Neuronal stem cell (in vitro differentiated cells): Measurements from ENCODE around the gene COL5A1.

ENCODE experiments used
- DNase-seq: peaks from one replicate; pipeline ENCODE4 v3.0.0-alpha.2; 2013; ENCODE audit warnings: low spot score
- H2AFZ ChIP-seq: one replicate; pipeline ENCODE4 v1.6.1; 2013; ENCODE audit warnings: mild to moderate bottlenecking, low read length, inconsistent platforms
- H2AK5ac ChIP-seq: 2 replicates; pipeline ENCODE4 v1.6.1; 2013; ENCODE audit warnings: low read depth, mild to moderate bottlenecking, inconsistent platforms, low read length, moderate library complexity, mixed read lengths
- H2BK120ac ChIP-seq: 2 replicates; pipeline ENCODE4 v1.6.1; 2013; ENCODE audit warnings: low read depth, mild to moderate bottlenecking, inconsistent platforms, low read length, moderate library complexity, mixed read lengths
- H2BK12ac ChIP-seq: one replicate; pipeline ENCODE4 v1.6.1; 2013; ENCODE audit warnings: low read length, inconsistent platforms
- H2BK15ac ChIP-seq: 2 replicates; pipeline ENCODE4 v1.6.1; 2013; ENCODE audit warnings: mild to moderate bottlenecking, low read length, inconsistent platforms, mixed read lengths
- H2BK5ac ChIP-seq: one replicate; pipeline ENCODE4 v1.6.1; 2013; ENCODE audit warnings: inconsistent platforms, mild to moderate bottlenecking, low read length, moderate library complexity
- H3K14ac ChIP-seq: one replicate; pipeline ENCODE4 v1.6.1; 2013; ENCODE audit warnings: low read length, inconsistent platforms
- H3K18ac ChIP-seq: 2 replicates; pipeline ENCODE4 v1.6.1; 2013; ENCODE audit warnings: low read length, inconsistent platforms
- H3K23ac ChIP-seq: 2 replicates; pipeline ENCODE4 v1.6.1; 2013; ENCODE audit warnings: low read depth, mild to moderate bottlenecking, mixed read lengths, low read length, inconsistent platforms; ENCODE audit not compliant: poor library complexity
- H3K27ac ChIP-seq: replicated peaks from 3 replicates; pipeline ENCODE4 v1.5.1; 2013; ENCODE audit warnings: low read length, inconsistent platforms
- H3K27me3 ChIP-seq, 3 experiments: 2 replicates each; pipeline ENCODE4 v1.6.1; 2013; ENCODE audit warnings: low read length in 3 of 3, mild to moderate bottlenecking in 2 of 3, inconsistent platforms in 1 of 3, low read depth in 1 of 3, mixed read lengths in 1 of 3, moderate library complexity in 1 of 3; ENCODE audit not compliant: control insufficient read depth in 3 of 3, insufficient read depth in 3 of 3
- H3K36me3 ChIP-seq, 2 donors: replicated peaks in 1 of 2; 2 replicates each; pipeline ENCODE4 v1.6.1; 2013; ENCODE audit warnings: low read length in 2 of 2; ENCODE audit not compliant: control insufficient read depth in 2 of 2, insufficient read depth in 2 of 2
- H3K4ac ChIP-seq: 2 replicates; pipeline ENCODE4 v1.6.1; 2013; ENCODE audit warnings: inconsistent platforms, mild to moderate bottlenecking, low read length, moderate library complexity
- H3K4me1 ChIP-seq, 2 donors: 1 replicate in 1 of 2; 2 replicates in 1 of 2; pipeline ENCODE4 v1.6.1; 2013; ENCODE audit warnings: low read length in 2 of 2, low read depth in 1 of 2; ENCODE audit not compliant: control insufficient read depth in 2 of 2, insufficient read depth in 1 of 2
- H3K4me2 ChIP-seq: one replicate; pipeline ENCODE4 v1.6.1; 2013; ENCODE audit warnings: mild to moderate bottlenecking, low read length, inconsistent platforms; ENCODE audit not compliant: insufficient read depth, poor library complexity, severe bottlenecking
- H3K4me3 ChIP-seq, 2 donors: 2 replicates each; pipeline ENCODE4 v1.5.1; 2013; ENCODE audit warnings: low read length in 2 of 2, mild to moderate bottlenecking in 2 of 2, inconsistent platforms in 1 of 2, moderate library complexity in 1 of 2
- H3K79me1 ChIP-seq: one replicate; pipeline ENCODE4 v1.6.1; 2013; ENCODE audit warnings: low read depth, mild to moderate bottlenecking, inconsistent platforms, low read length, moderate library complexity
- H3K9ac ChIP-seq: one replicate; pipeline ENCODE4 v1.6.1; 2013; ENCODE audit warnings: mild to moderate bottlenecking, low read depth, low read length, inconsistent platforms; ENCODE audit not compliant: poor library complexity
- H3K9me3 ChIP-seq, 2 donors: replicated peaks in 1 of 2; 2 replicates each; pipeline versions ENCODE3 to v1.6.1; 2013; ENCODE audit warnings: low read length in 2 of 2, mild to moderate bottlenecking in 2 of 2, inconsistent platforms in 1 of 2, low read depth in 1 of 2, mixed read lengths in 1 of 2, moderate library complexity in 1 of 2; ENCODE audit not compliant: control insufficient read depth in 2 of 2, insufficient read depth in 1 of 2
- H4K8ac ChIP-seq: one replicate; pipeline ENCODE4 v1.6.1; 2013; ENCODE audit warnings: low read depth, mild to moderate bottlenecking, inconsistent platforms, low read length, moderate library complexity
- H4K91ac ChIP-seq: one replicate; pipeline ENCODE4 v1.6.1; 2013; ENCODE audit warnings: low read length, low read depth, mild to moderate bottlenecking, inconsistent platforms; ENCODE audit not compliant: poor library complexity
- WGBS, 2 donors: extraction: QIAGEN DNeasy Blood & Tissue Kit; methylation state at CpG; one replicate each; pipeline ENCODE4 v1.1.7; 2013; ENCODE audit warnings: missing lambda C conversion rate in 2 of 2, mixed read lengths in 1 of 2; ENCODE audit not compliant: insufficient read length in 2 of 2, insufficient replicate concordance in 1 of 2; ENCODE audit errors: extremely low coverage in 2 of 2; 5-methylcytosine and 5-hydroxymethylcytosine counted together

The COL5A1 gene

DNA sequence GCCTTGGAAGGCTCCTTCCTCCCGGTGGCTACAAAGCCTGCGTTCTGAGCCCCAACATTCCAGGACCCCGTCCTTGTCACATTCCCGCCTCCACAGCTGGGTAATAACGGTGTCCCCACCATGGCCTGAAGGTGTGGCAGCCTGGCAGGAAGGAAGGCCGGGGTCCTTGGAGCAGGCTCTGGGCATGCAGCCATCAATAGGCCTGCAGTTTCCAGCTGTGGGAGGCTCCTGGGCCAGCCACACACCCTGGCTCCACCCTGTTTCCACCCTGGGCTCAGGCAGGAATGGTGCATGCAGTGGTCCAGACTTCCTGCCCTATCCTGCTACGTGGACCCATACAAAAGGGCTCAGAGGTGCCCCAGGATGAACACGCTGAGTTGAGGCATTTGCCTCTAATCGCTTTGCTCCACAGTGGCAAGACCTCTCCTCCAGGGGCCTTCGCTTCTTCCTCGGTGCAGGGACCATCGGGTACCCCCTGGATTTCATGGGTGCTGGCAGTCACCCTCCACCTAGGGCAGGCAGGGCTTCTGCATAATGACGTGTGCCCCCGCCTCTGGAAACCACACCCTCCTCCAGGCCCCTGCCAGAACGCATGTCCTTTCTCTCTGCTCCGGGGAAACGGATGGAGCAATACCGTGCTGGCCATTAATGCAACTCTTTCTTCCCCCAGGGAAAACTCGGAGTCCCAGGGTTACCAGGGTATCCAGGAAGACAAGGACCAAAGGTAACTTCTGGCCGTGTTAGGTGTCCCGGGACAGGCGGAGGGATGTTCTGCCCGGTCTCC is 143.9 kb downstream of the COL5A1 start:
- Histone ChIP-seq H3K9ac (no peak overlapping the region), H3K4ac (no peak overlapping the region), H3K9me3 (no peaks in the 10 kb centered on the region), H2BK5ac (no peak overlapping the region), H3K18ac (peak overlapping the region; percentile 8), H4K91ac (no peak overlapping the region), H2BK120ac (no peak overlapping the region), H3K27ac (no peak overlapping the region), H2BK15ac (no peak overlapping the region), H3K23ac (no peak overlapping the region), H3K4me1 (peaks cover 0 to 15% of the 10 kb centered on the region in 2 donors), H3K36me3 (no peaks in the 10 kb centered on the region), H3K14ac (no peak overlapping the region), H3K4me3 (no peak overlapping the region), H3K27me3 (peaks cover 0 to 29% (median 0%) of the 10 kb centered on the region in 3 experiments), H3K79me1 (peaks cover 2% of the 10 kb centered on the region), H2BK12ac (peak overlapping the region; percentile 14), H3K4me2 (no peak overlapping the region), H2AK5ac (peak overlapping the region; percentile 53), H2AFZ (no peak overlapping the region), H4K8ac (no peak overlapping the region)
- WGBS, 2 donors, result no CpG with 5 or more reads among the region's 23 CpGs
- DNase-seq, result no peak

DNA sequence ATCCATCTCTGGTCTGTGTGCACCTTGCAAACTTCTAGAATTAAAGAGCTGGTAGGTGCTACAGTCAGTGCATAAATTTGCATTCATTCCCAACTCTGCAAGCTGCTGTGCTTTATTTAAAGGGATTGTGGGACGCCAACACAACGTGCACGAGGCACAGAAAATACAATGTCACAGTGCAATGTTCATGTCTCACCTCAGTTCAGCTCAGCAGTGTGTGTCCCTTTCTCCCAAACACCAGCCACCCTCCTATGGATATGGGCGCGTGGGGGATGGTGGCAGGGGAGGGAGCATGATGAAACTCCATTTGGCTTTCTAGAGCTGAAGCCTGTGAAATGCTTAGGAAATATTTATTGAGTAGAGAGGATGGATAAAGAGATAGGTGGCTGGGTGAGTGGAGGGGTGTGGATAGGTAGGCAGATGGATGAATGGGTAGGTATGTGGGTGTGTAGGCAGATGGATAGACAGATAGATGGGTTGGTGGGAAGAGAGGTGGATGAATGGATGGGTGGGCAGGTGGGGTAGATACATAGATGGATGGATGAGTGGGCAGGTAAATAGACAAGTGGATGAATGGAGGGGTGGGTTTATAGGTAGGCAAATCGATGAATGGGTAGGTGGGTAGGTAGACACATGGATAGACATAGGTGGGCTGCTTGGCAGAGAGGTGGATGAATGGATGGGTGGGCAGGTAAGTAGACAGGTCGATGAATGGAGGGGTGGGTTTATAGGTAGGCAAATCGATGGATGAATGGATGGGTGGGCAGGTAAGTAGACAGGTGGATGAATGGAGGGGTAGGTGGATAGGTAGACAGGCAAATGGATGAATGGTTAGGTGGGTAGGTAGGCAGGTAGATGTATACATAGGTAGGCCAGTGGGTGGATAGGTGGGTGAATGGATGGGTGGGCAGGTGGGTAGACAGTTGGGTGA is 146.3 kb downstream of the COL5A1 start:
- no CpG with 5 or more reads among the region's 8 CpGs for WGBS, 2 donors

DNA sequence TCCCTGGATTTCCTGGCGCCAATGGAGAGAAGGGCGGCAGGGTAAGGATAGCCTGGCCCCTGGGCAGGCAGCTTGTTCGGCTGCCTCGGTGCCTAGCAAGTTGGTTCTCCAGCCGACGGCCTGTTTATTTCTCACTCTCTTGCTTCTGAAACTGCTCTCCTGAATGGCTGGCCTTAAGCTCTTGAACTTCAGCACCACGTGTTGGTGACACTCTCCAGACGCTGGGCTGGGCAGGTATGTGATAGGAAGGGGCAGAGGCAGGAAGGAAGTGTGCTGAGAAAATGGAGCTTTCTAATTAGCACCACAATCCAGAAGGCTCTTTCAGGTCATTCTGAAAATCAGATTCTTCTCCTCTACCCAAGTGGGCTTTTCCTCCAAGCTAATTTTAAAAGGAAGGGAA is 147.6 kb downstream of the COL5A1 start:
- no peak overlapping the region for H3K4ac ChIP-seq
- peaks cover 2% of the 10 kb centered on the region for H3K79me1 ChIP-seq
- no peak overlapping the region for H3K23ac ChIP-seq
- no peak for DNase-seq
- no peak overlapping the region for H3K4me3 ChIP-seq
- H3K36me3 ChIP-seq, result no peaks in the 10 kb centered on the region
- no peak overlapping the region for H3K27ac ChIP-seq
- H3K4me2 ChIP-seq, result no peak overlapping the region
- H3K4me1 ChIP-seq, result peaks cover 0 to 13% of the 10 kb centered on the region in 2 donors
- no peak overlapping the region for H2BK12ac ChIP-seq
- H2AK5ac ChIP-seq, result peak overlapping the region; percentile 82
- no peak overlapping the region for H2BK15ac ChIP-seq
- no CpG with 5 or more reads among the region's 8 CpGs for WGBS, 2 donors
- no peak overlapping the region for H2AFZ ChIP-seq
- H3K9ac ChIP-seq, result no peak overlapping the region
- H4K8ac ChIP-seq, result no peak overlapping the region
- no peak overlapping the region for H2BK5ac ChIP-seq
- peaks cover 0 to 9% (median 0%) of the 10 kb centered on the region in 3 experiments for H3K27me3 ChIP-seq
- no peak overlapping the region for H3K14ac ChIP-seq
- H4K91ac ChIP-seq, result no peak overlapping the region
- H3K18ac ChIP-seq, result no peak overlapping the region
- no peak overlapping the region for H2BK120ac ChIP-seq
- H3K9me3 ChIP-seq, result no peaks in the 10 kb centered on the region

More for the DNA sequence above, 146.3 kb downstream of the COL5A1 start:
- Histone ChIP-seq H2BK15ac (no peak overlapping the region), H3K9ac (no peak overlapping the region), H3K4ac (no peak overlapping the region), H3K23ac (no peak overlapping the region), H2BK12ac (no peak overlapping the region), H3K18ac (no peak overlapping the region), H2BK120ac (no peak overlapping the region), H3K79me1 (peaks cover 2% of the 10 kb centered on the region), H3K9me3 (no peaks in the 10 kb centered on the region), H2AFZ (no peak overlapping the region), H3K36me3 (no peaks in the 10 kb centered on the region), H2BK5ac (no peak overlapping the region), H3K14ac (no peak overlapping the region), H3K27ac (no peak overlapping the region), H3K27me3 (peaks cover 0 to 19% (median 0%) of the 10 kb centered on the region in 3 experiments), H2AK5ac (no peak overlapping the region), H3K4me2 (no peak overlapping the region), H3K4me3 (no peak overlapping the region), H4K8ac (no peak overlapping the region), H3K4me1 (peaks cover 0 to 15% of the 10 kb centered on the region in 2 donors), H4K91ac (no peak overlapping the region)
- DNase-seq, result no peak

DNA sequence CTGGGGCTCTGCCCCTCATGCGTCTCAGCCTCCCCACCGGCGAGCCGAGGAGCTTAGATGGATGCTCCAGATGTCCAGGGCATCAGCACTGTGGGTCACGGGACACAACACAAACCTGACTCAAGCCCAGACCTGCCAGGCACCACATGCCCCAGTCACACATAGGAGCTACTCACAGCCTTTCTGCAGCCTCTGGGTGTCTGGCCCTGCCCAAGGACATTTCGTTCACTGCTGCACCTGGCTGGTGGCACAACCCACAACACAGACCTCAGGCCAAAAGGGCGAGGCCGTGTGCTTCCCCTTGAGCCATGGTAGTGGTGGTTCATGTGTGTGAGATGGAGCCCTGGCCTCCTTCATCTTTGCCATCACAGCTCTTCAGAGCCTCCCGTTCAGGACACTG is 149.4 kb downstream of the COL5A1 start:
- Histone ChIP-seq H3K4me3 (no peak overlapping the region), H2BK12ac (peak overlapping the region; percentile 63), H2AK5ac (no peak overlapping the region), H2BK5ac (no peak overlapping the region), H2BK15ac (no peak overlapping the region), H3K4me2 (no peak overlapping the region), H3K27ac (no peak overlapping the region), H4K91ac (peak overlapping the region; percentile 27), H3K4ac (no peak overlapping the region), H3K9ac (peak overlapping the region; percentile 53), H3K79me1 (peaks cover 2% of the 10 kb centered on the region), H3K27me3 (no peaks in the 10 kb centered on the region), H3K4me1 (peaks cover 0 to 4% of the 10 kb centered on the region in 2 donors), H2AFZ (no peak overlapping the region), H4K8ac (no peak overlapping the region), H3K36me3 (no peaks in the 10 kb centered on the region), H2BK120ac (no peak overlapping the region), H3K14ac (no peak overlapping the region), H3K23ac (no peak overlapping the region), H3K18ac (no peak overlapping the region), H3K9me3 (no peaks in the 10 kb centered on the region)
- DNase-seq, result no peak
- no CpG with 5 or more reads among the region's 9 CpGs for WGBS, 2 donors
